Measurements from ENCODE around the gene LMBR1.
"Not testable (repeated sequence)": the region's sequence is repeated elsewhere in the genome, so short reads cannot be mapped to it uniquely, and the experiment has no call there.

LMBR1 gene

DNA sequence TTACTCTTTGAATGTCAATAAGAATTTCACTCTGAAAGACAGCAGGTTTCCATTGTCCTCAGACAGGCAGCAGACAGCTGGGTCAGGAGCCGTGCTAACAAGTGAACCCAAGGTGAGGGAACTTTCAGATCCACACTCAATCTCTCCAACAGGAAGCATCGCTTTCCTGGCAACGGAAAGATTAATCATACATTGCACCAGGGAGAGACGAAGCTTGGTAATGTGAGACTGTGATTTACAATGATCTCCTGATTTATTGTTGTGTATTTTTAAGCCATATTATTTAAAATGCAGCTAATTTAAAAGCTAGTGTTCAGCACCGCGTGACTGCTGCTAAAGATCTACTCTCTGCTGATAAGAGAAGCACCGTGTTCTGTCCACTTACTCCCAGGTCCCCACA lies 39.0 kb upstream of the LMBR1 start:
- no peak for DNase-seq (ENCODE audit: low spot score)
- TF ChIP-seq CTCF (IDR thresholded peaks at IDR 0.05; ENCODE audit: extremely low read depth, insufficient read depth, missing control alignments), result no peak
- in situ Hi-C loops (cut with MboI; ENCODE audit: low pct_unique_long_range_greater_than_20kb, low sequenced_read_pairs, unreplicated experiment), result no loop called here

DNA sequence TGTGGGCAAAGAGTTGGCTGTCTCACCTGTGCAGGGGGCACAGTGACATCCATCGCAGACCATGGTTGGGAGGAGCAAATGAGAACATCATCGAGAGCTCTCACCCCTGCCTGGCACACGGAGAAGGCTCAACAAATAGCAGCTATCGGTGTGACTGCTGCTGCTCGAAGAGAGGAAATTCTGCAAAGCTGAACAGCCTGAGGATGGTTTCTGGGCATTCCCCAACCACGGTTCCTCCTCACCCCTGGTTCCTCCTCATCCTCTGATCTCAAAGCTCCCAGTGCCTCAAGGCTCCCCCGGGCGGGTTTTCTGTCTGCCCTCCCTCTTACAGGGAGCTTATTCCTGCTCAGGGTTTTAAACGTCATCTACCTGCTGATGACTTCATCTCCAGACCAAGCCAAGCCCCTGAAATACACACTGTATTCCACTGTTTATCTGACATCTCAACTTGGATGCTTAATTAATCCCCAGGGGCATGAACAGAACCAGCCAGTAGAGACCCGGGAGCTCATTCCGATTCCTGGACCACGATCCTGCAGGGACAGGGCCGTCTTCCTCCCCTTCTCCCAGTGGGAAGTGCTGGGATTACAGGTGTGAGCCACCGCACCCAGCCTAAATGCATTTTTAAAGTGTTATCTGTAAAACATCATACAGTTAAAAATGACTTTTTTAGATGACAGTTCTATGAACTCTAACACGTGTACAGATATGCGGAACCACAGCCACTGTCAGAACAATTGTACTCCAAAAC lies 37.0 kb upstream of the LMBR1 start:
- DNase-seq (ENCODE audit: low spot score), result no peak
- in situ Hi-C loops (cut with MboI; ENCODE audit: low pct_unique_long_range_greater_than_20kb, low sequenced_read_pairs, unreplicated experiment), result no loop called here
- no peak for TF ChIP-seq CTCF (IDR thresholded peaks at IDR 0.05; ENCODE audit: extremely low read depth, insufficient read depth, missing control alignments)

DNA sequence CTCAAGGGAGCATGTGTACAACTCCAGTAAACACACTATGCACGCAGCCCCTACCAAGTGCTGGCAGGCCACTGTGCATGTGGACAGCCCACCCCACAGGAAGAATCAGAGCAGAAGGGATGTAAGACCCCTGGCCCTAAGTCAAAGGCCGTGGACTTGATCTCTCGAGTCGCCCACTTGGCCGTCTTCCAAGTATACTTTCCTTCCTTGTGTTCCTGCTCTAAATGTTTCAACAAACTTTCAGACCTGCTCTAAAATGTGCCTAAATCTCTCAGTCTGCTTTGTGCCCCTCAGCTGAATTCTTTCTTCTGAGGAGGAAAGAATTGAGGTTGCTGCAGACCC lies 35.4 kb upstream of the LMBR1 start:
- DNase-seq (ENCODE audit: low spot score), result no peak
- in situ Hi-C loops (cut with MboI; ENCODE audit: low pct_unique_long_range_greater_than_20kb, low sequenced_read_pairs, unreplicated experiment), result no loop called here
- no peak for TF ChIP-seq CTCF (IDR thresholded peaks at IDR 0.05; ENCODE audit: extremely low read depth, insufficient read depth, missing control alignments)

DNA sequence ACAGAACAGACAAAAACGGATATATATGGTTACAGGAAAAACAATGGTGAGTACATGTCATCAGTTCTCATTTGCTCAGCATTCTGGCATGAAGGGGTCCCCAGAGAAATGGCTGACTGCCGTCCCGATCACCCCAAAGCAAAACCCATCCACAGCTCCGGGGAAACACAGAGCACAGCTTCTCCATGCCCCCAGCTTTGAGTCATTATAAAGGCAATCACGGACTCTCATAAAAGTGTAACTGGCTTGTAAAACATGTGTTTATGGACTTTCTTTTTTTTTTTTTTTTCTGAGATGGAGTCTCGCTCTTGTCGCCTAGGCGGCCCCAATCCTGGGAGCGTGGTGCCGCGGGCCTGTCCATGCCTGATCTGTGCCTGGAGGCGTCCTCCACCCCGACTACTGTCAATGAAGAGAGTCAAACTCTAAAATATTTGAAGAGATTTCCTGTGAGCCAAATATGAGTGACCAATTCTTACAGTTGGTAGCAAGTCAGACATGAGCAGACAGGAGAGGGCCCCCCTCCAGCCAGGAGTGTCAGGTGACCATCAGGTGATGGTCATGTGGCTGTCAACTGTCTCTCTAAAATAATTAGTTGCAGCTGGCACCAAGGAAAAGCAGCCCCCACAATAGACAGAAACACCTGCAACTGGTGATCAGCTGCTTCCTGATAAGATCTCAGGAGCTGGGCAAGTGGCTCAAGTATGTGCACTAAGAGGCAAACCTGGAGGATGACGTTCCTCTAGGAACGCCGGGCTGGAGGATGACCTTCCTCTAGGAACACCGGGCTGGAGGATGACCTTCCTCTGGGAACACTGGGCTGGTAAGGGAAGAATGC lies 34.8 kb upstream of the LMBR1 start:
- no peak for TF ChIP-seq CTCF (IDR thresholded peaks at IDR 0.05; ENCODE audit: extremely low read depth, insufficient read depth, missing control alignments)
- in situ Hi-C loops (cut with MboI; ENCODE audit: low pct_unique_long_range_greater_than_20kb, low sequenced_read_pairs, unreplicated experiment), result no loop called here
- no peak for DNase-seq (ENCODE audit: low spot score)

DNA sequence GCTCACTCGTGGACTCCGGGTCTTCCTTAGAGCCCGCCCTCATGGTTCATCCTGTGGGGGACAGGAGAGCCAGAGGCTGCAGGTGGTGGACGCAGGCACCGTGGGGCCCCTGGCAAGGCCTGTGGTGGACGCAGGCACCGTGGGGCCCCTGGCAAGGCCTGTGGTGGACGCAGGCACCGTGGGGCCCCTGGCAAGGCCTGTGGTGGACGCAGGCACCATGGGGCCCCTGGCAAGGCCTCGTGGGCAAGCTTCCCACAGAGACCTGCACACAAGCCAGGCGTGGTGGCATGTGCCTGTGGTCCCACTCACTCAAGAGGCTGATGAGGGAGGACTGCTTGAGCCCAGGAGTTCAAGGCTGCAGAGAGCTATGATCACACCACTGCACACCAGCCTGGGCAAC lies 32.8 kb upstream of the LMBR1 start:
- in situ Hi-C loops (cut with MboI; ENCODE audit: low pct_unique_long_range_greater_than_20kb, low sequenced_read_pairs, unreplicated experiment); DNase-seq (ENCODE audit: low spot score): not testable (repeated sequence)

DNA sequence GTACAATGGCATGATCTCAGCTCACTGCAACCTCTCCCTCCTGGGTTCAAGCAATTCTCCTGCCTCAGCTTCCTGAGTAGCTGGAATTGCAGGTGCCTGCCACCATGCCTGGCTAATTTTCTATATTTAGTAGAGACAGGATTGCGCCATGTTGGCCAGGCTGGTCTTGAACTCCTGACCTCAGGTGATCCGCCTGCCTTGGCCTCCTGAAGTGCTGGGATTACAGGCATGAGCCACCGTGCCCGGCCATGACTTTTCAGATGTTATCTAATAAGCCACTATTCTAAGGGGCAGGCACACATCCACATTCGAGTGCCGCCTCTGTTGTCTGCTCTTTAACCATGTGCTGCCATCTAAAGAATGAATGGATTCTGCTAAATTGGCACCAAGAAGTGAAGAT lies 29.3 kb upstream of the LMBR1 start:
- in situ Hi-C loops (cut with MboI; ENCODE audit: low pct_unique_long_range_greater_than_20kb, low sequenced_read_pairs, unreplicated experiment); DNase-seq (ENCODE audit: low spot score): not testable (repeated sequence)

- in situ Hi-C loops (cut with MboI; ENCODE audit: low pct_unique_long_range_greater_than_20kb, low sequenced_read_pairs, unreplicated experiment); DNase-seq (ENCODE audit: low spot score): not testable (repeated sequence)
Measured at GRCh38 chr7:156920487-156921373, 27.7 kb upstream of the LMBR1 start.

GRCh38 chr7:156920076-156920475 lies 27.1 kb upstream of the LMBR1 start:
- DNase-seq (ENCODE audit: low spot score), result no peak
- TF ChIP-seq CTCF (IDR thresholded peaks at IDR 0.05; ENCODE audit: extremely low read depth, insufficient read depth, missing control alignments), result no peak
- in situ Hi-C loops (cut with MboI; ENCODE audit: low pct_unique_long_range_greater_than_20kb, low sequenced_read_pairs, unreplicated experiment), result no loop called here
